BLaER1 (cell line): Measurements from ENCODE around the gene AGPAT1.

Experiments
- H3K27ac ChIP-seq: shearing (Covaris generic); formaldehyde crosslinking; 2 replicates; pipeline ENCODE4 v1.8.1; 2022
- H3K27me3 ChIP-seq: shearing (Covaris generic); formaldehyde crosslinking; 2 replicates; pipeline ENCODE4 v1.8.1; 2022
- H3K36me3 ChIP-seq: shearing (Covaris generic); formaldehyde crosslinking; 2 replicates; pipeline ENCODE4 v1.8.1; 2022
- H3K4me1 ChIP-seq: shearing (Covaris generic); formaldehyde crosslinking; 2 replicates; pipeline ENCODE4 v1.8.1; 2022
- H3K4me2 ChIP-seq: shearing (Covaris generic); formaldehyde crosslinking; 2 replicates; pipeline ENCODE4 v1.8.1; 2022
- H3K4me3 ChIP-seq: shearing (Covaris generic); formaldehyde crosslinking; 2 replicates; pipeline ENCODE4 v1.8.1; 2022
- H3K9ac ChIP-seq: shearing (Covaris generic); formaldehyde crosslinking; 2 replicates; pipeline ENCODE4 v1.8.1; 2022
- H3K9me3 ChIP-seq: shearing (Covaris generic); formaldehyde crosslinking; 2 replicates; pipeline ENCODE4 v1.8.1; 2022
- H4K20me1 ChIP-seq: shearing (Covaris generic); formaldehyde crosslinking; 2 replicates; pipeline ENCODE4 v1.8.1; 2022
- Cebpa-rat ChIP-seq: shearing (Covaris generic); IDR thresholded peaks from 2 replicates; pipeline ENCODE4 v1.8.1; 2022

The AGPAT1 gene

GRCh38 chr6:32168350-32168749 is 7.5 kb downstream of the AGPAT1 start:
- Histone ChIP-seq H3K4me2 (peak overlapping the region; percentile 19; the same call in 1 of the 2 replicates), H3K36me3 (peaks cover 76% of the 10 kb centered on the region), H3K4me3 (no peak overlapping the region), H3K4me1 (peaks cover 22% of the 10 kb centered on the region), H3K27me3 (no peaks in the 10 kb centered on the region), H3K9ac (no peak overlapping the region), H3K27ac (no peak overlapping the region; the same call in 1 of the 2 replicates), H4K20me1 (no peaks in the 10 kb centered on the region), H3K9me3 (no peaks in the 10 kb centered on the region)
- TF ChIP-seq Cebpa-rat = no peak

GRCh38 chr6:32167761-32168262 is 8.1 kb downstream of the AGPAT1 start:
- no peak for TF ChIP-seq Cebpa-rat
- H4K20me1 ChIP-seq = no peaks in the 10 kb centered on the region
- no peak overlapping the region for H3K9ac ChIP-seq
- no peak overlapping the region; the same call in 1 of the 2 replicates for H3K27ac ChIP-seq
- no peaks in the 10 kb centered on the region for H3K9me3 ChIP-seq
- H3K36me3 ChIP-seq = peaks cover 82% of the 10 kb centered on the region
- H3K4me1 ChIP-seq = peaks cover 16% of the 10 kb centered on the region
- no peak overlapping the region for H3K4me3 ChIP-seq
- no peaks in the 10 kb centered on the region for H3K27me3 ChIP-seq
- peak overlapping the region; percentile 19; the same call in 1 of the 2 replicates for H3K4me2 ChIP-seq

GRCh38 chr6:32167154-32167760 is 8.6 kb downstream of the AGPAT1 start:
- peaks cover 12% of the 10 kb centered on the region; the same call in 1 of the 2 replicates for H3K4me1 ChIP-seq
- H4K20me1 ChIP-seq = no peaks in the 10 kb centered on the region
- H3K4me3 ChIP-seq = no peak overlapping the region
- H3K9me3 ChIP-seq = no peaks in the 10 kb centered on the region
- H3K9ac ChIP-seq = no peak overlapping the region
- TF ChIP-seq Cebpa-rat = no peak
- no peak overlapping the region for H3K4me2 ChIP-seq
- H3K36me3 ChIP-seq = peaks cover 87% of the 10 kb centered on the region
- no peak overlapping the region for H3K27ac ChIP-seq
- H3K27me3 ChIP-seq = no peaks in the 10 kb centered on the region

GRCh38 chr6:32166411-32167061 is 9.3 kb downstream of the AGPAT1 start:
- Histone ChIP-seq H3K4me3 (no peak overlapping the region), H3K27ac (no peak overlapping the region), H4K20me1 (no peaks in the 10 kb centered on the region), H3K4me1 (peaks cover 12% of the 10 kb centered on the region; the same call in 1 of the 2 replicates), H3K9ac (no peak overlapping the region), H3K4me2 (no peak overlapping the region), H3K9me3 (no peaks in the 10 kb centered on the region), H3K27me3 (no peaks in the 10 kb centered on the region), H3K36me3 (peaks cover 93% of the 10 kb centered on the region)
- TF ChIP-seq Cebpa-rat = no peak

- Histone ChIP-seq H3K9me3 (no peaks in the 10 kb centered on the region), H3K36me3 (peaks cover 75% of the 10 kb centered on the region), H3K27me3 (no peaks in the 10 kb centered on the region), H3K4me3 (no peak within 1 kb of the TSS), H3K4me2 (no peak within 1 kb of the TSS), H4K20me1 (no peaks in the 10 kb centered on the region), H3K27ac (no peak within 1 kb of the TSS), H3K9ac (no peak within 1 kb of the TSS), H3K4me1 (peaks cover 12% of the 10 kb centered on the region; the same call in 1 of the 2 replicates)
- no peak for TF ChIP-seq Cebpa-rat
Observed at GRCh38 chr6:32164295-32164694, 11.6 kb downstream of the AGPAT1 start, which contains the start of gene EGFL8. EGFL8 (plus strand) TSS chr6:32164595; CDS start chr6:32166166, 1,571 bp downstream.

- Histone ChIP-seq H3K4me2 (no peak overlapping the region), H3K27me3 (no peaks in the 10 kb centered on the region), H3K4me3 (no peak overlapping the region), H3K36me3 (peaks cover 73% of the 10 kb centered on the region), H3K9me3 (no peaks in the 10 kb centered on the region), H3K27ac (no peak overlapping the region), H3K9ac (no peak overlapping the region), H4K20me1 (no peaks in the 10 kb centered on the region), H3K4me1 (peaks cover 13% of the 10 kb centered on the region)
- no peak for TF ChIP-seq Cebpa-rat
Observed at GRCh38 chr6:32163559-32164258, 12.2 kb downstream of the AGPAT1 start.

- Histone ChIP-seq H3K27ac (no peak overlapping the region), H3K4me3 (no peak overlapping the region), H3K9me3 (no peaks in the 10 kb centered on the region), H4K20me1 (0 out of 2 replicates have a peak, but pooled peaks cover 11% of the 10 kb centered on the region), H3K36me3 (peaks cover 56% of the 10 kb centered on the region), H3K27me3 (no peaks in the 10 kb centered on the region), H3K4me2 (no peak overlapping the region), H3K9ac (no peak overlapping the region), H3K4me1 (peaks cover 23% of the 10 kb centered on the region)
- no peak for TF ChIP-seq Cebpa-rat
Observed at GRCh38 chr6:32158052-32158451, 17.8 kb downstream of the AGPAT1 start.

- Histone ChIP-seq H3K9ac (no peak overlapping the region), H3K4me2 (no peak overlapping the region), H3K27ac (no peak overlapping the region), H4K20me1 (0 out of 2 replicates have a peak, but pooled peaks cover 11% of the 10 kb centered on the region), H3K27me3 (no peaks in the 10 kb centered on the region), H3K4me1 (peaks cover 35% of the 10 kb centered on the region), H3K4me3 (no peak overlapping the region), H3K9me3 (no peaks in the 10 kb centered on the region), H3K36me3 (peaks cover 44% of the 10 kb centered on the region)
- TF ChIP-seq Cebpa-rat = no peak
Observed at GRCh38 chr6:32156891-32157290, 19.0 kb downstream of the AGPAT1 start.

- Histone ChIP-seq H3K27ac (peak overlapping the region; percentile 78), H3K4me3 (peak overlapping the region; percentile 89), H3K27me3 (no peaks in the 10 kb centered on the region), H3K9ac (peak overlapping the region; percentile 81), H3K9me3 (no peaks in the 10 kb centered on the region), H4K20me1 (0 out of 2 replicates have a peak, but pooled peaks cover 11% of the 10 kb centered on the region), H3K4me1 (peaks cover 36% of the 10 kb centered on the region), H3K36me3 (peaks cover 39% of the 10 kb centered on the region), H3K4me2 (peak overlapping the region; percentile 96)
- TF ChIP-seq Cebpa-rat = no peak
Observed at GRCh38 chr6:32154514-32155161, 21.2 kb downstream of the AGPAT1 start.
